NCI-H82 (cell line): ENCODE measurements around the gene GPX5.
A peak's percentile ranks its signal among the peaks of the same experiment; 100 is the strongest.
"Not testable (repeated sequence)": the region's sequence is repeated elsewhere in the genome, so short reads cannot be mapped to it uniquely, and the experiment has no call there.

ENCODE experiments used
- DNase-seq: peaks from one replicate; lab custom pipeline; 2025; lab: John Stamatoyannopoulos, UW

Gene GPX5

GRCh38 chr6:28515676-28516075, 10.0 kb upstream of the GPX5 start, which contains the start of gene GPX6:
TSS of gene GPX6 (minus strand) at chr6:28515793. CDS start at chr6:28515743, 50 bp downstream.
- DNase-seq = no peak

GRCh38 chr6:28517964-28518363, 7.7 kb upstream of the GPX5 start:
- no peak for DNase-seq

- peak; percentile 36 for DNase-seq
These were observed 3.0 kb upstream of the GPX5 start for GRCh38 chr6:28522594-28523240.

GRCh38 chr6:28523241-28523622, 2.4 kb upstream of the GPX5 start:
- peak; percentile 79 for DNase-seq

DNA sequence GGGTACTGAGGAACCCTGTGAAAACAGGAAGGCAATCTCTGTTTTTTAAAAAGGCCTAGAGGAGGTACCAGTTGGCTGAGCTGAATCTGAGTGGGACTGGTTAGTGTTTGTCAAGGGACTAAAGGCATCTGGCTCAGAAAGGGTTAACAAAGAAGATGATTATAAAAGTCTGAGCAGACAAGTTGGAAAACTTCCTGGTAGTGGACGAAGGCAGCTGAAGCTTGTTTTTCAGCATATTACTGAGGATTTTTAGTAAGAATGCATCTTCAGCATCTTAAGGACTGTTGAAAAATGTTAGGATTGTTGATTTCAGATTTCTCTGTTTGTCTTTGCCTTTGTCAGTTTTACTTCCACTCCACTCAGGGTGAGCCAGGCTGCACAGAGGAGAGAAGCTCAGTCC, 5.1 kb downstream of the GPX5 start:
- no peak for DNase-seq

DNA sequence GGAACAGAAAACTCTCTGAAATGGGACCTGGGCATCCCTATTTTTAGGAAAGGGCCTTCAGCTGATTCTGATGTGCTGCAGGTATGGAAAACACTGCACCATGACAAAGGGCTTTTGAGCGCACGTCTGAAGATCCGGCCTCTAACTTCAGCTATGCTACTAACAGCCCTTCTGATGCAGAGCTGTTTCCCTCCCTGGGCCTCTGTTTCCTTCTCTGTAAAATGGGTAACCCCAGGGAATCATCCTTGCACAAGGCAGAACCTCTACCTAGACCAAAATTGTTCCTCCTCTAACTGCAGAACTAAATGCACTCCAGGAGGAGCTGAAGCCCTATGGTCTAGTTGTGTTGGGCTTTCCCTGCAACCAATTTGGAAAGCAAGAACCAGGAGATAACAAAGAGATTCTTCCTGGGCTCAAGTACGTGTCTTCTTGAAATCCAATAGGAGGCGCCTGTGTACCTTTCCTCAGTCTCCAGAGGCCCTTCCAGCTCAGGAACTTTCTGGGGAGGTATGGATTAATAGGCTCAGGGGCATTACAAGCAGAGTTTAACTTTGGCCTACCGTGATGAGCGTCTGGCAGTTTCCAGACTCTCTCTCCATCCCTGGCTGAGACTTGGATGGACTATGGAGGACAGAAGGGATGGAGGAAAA, 5.9 kb downstream of the GPX5 start:
- DNase-seq = peak; percentile 59

GRCh38 chr6:28534306-28534705, 8.6 kb downstream of the GPX5 start:
- DNase-seq = no peak

GRCh38 chr6:28534875-28535274, 9.2 kb downstream of the GPX5 start:
- no peak for DNase-seq

DNA sequence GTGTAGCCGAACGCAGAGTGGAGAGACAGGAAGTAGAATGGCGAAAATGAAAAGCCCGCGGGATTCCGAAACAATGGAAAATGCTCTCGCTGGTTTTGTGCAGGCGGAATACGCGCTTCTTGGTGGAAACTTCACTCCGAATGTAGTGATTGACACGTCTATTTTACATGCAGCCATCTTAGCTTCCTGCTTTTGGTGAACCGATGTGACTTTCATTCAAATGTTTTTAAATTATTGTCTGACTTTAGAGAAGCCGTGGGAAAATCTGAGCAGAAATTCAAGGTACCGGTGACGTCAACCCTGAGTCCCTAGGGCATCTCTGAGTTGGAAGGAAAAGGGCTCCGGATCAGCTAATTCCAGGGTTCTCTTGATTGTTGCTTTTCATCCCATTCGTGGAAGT, 11.4 kb downstream of the GPX5 start:
- DNase-seq = no peak

DNA sequence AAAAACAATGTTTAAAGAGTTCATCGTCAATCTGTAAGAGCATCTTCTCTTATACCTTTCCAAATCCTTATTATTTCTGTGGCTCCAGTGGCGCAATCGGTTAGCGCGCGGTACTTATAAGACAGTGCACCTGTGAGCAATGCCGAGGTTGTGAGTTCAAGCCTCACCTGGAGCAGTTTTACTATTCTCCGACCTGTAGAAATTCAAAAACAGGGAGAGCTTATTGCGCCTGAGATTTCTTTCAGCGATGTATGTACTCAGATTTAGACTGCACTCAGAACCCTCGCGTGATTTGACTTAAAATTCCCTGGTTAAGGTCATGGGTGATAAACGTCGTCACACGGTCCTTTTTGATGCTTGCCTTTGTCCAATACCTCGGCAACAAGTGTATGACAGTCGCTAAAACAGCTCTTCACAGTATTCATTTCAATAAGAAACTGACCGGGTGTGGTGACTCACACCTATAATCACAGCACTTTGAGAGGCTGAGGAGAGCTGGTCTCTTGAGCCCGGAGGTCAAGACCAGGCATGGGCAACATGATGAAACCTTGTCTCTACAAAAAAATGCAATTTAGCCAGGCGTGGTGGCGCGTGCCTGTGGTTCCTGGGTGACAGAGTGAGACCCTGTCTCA, 11.9 kb downstream of the GPX5 start:
- no peak for DNase-seq

GRCh38 chr6:28541996-28542395, 16.3 kb downstream of the GPX5 start:
- DNase-seq = no peak

GRCh38 chr6:28542440-28543296, 17.0 kb downstream of the GPX5 start:
- peak; percentile 93 for DNase-seq

DNA sequence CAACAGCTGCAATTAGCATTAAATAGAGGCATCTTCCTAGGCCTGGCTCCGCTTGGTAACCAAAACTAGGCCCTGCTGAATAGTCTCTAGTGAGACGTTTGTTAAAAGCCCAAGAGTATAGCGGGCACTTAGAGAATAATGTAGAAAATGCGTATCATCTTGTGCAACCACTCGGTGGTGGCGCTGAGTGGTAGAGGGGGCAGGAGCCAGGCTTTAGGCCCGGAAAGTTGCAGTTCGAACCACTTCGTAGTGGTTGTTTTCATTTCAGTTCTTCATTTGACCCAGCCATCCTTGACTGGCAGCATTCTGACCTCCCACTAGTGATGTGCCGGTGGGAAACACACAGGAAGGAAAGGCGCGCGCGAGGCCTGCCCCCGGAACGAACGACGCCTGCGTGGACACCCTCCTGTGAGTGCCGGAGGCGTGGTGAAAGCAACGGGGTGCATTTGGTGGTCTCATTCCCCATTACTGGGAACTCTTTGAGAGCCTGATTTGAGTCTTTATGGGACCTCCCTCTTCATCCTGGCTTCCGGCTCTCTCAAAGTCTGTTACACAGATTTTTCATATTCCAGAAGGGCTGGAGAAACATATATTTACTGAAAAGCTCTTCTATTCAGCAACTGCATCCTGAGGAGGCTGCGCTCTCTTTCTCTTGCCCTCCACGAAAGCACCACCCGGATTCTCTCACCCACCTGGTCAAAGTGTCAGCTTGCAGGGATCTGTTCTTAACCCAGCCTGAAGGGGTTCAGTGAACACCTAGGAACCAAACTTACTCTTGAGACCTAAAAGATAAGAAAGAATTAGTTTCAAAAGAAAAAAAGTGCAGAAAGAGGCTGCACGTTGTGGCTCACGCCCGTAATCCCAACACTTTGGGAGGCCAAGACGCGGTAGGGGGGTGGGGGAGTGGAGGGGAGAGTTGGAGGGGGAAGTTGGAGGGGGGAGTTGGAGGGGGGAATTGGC, 18.2 kb downstream of the GPX5 start:
- peak; percentile 74 for DNase-seq

GRCh38 chr6:28545955-28546354, 20.3 kb downstream of the GPX5 start:
- DNase-seq = no peak

- not testable (repeated sequence) for DNase-seq
These were observed 21.3 kb downstream of the GPX5 start for GRCh38 chr6:28547003-28547402.

- no peak for DNase-seq
These were observed 26.4 kb downstream of the GPX5 start for GRCh38 chr6:28551891-28552666.

DNA sequence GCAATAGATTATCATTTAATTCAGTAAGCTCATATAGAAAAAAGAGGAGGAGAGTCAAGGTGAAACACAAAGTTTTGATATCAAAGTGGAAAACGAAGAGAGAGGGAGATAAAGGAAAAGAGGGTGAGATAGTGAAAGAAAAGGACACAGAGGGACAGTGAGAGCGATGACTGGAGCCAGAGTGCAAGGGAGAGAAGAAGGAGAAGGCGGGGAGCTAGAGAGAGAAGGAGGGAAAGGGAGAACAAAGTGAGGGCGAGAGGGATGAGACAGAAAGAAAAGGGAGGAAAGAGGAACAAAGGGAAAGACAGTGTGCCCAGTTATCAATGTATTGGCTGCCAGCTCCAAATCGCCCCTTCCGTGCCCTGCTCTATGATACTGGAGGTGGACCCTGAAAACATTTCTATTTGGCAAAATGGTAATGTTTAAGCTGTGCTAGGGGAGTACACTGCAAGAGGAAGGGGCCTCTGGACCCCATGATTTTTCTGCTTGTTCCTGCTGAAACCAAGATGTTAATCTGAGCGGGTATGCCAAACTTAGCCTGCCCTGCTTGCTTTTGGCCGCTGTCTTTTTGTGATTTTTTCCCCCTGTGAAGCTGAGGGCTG, 27.8 kb downstream of the GPX5 start:
- DNase-seq = no peak

GRCh38 chr6:28553986-28554881, 28.6 kb downstream of the GPX5 start:
- DNase-seq = no peak

DNA sequence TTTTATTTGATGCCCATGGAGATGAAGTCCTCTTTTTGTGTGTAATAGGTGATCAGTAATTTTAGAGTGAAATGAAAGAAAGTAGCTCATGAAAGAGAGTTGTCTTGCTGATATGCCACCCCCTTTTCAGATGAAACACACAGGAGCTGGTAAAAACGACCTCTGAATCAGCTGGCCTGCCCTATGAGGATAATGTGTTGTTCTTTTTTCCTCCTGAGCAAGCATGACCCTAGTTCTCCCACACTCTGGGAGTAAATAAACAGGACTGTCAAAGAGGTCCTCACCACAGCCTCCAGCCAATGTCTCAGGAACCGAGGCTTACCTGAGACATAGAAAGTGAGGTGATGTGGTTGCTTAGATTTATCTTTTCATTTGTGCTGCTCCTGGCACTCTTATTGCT, 29.5 kb downstream of the GPX5 start:
- DNase-seq = no peak
